HCT116 (cell line): ENCODE results near the gene GPR12. TPM values are rescaled to one million over a fixed set of nuclear protein-coding genes. Genes with fewer than 3 reads are reported as not detected.

Source experiments
- ATAC-seq: fragments of 200-7000 bp; cut with Tn5 transposase; 2 replicates; pipeline ENCODE4 v1.9.1; 2020; ENCODE audit warnings: mild to moderate bottlenecking, moderate library complexity
- BruUV-seq: library from RNA; stranded (reverse); fragments of 400-500 nt; replicated peaks from 2 replicates; lab custom pipeline; 2021; lab: Mats Ljungman, UMichigan
- CTCF ChIA-PET: fragments of 300-600 bp; sonication (Branson Sonifier 250); formaldehyde crosslinking; loops from one replicate; lab custom pipeline; 2021; ENCODE audit warnings: antibody characterized with exemption; lab: Charles Lee
- POLR2A ChIA-PET: fragments of 300-600, 350-600 bp; sonication (Branson Sonifier 250); formaldehyde crosslinking; loops from one replicate; lab custom pipeline; 2021; ENCODE audit warnings: antibody characterized with exemption; lab: Charles Lee
- RAD21 ChIA-PET, 2 experiments: fragments of 300-600 bp; sonication (Branson Sonifier 250); formaldehyde crosslinking; loops; one replicate each; lab custom pipeline; 2023; ENCODE audit warnings: low total read pairs in 2 of 2; ENCODE audit not compliant: uncharacterized antibody in 2 of 2, unreplicated experiment in 2 of 2, low non-redundant PET in 1 of 2; lab: Charles Lee
- DNase-seq: peaks from one replicate; pipeline ENCODE4 v3.0.0-alpha.2; 2010; ENCODE audit warnings: low read depth, low spot score
- H2AFZ ChIP-seq: fragments of 200-600 bp; shearing (Covaris generic), sonication (generic); 2 replicates; pipeline ENCODE4 v1.6.1; 2017; ENCODE audit warnings: low read depth, mixed run types, mixed read lengths, antibody characterized with exemption, low read length; ENCODE audit not compliant: poor library complexity, severe bottlenecking
- H3K27ac ChIP-seq: 2 replicates; pipeline ENCODE4 v1.5.1; 2012; ENCODE audit warnings: low read depth, low read length
- H3K27me3 ChIP-seq: fragments of 200-600 bp; sonication (generic); 2 replicates; pipeline ENCODE4 v1.6.1; 2016; ENCODE audit warnings: mixed run types, low read length, mixed read lengths; ENCODE audit not compliant: insufficient read depth
- H3K36me3 ChIP-seq, 2 experiments: fragments of 200-500 bp in 1 of 2; fragments of 200-600 bp in 1 of 2; sonication (Bioruptor generic) in 1 of 2; sonication (generic) in 1 of 2; 2 replicates each; pipeline versions ENCODE4 v1.5.1 to v1.6.1; 2014 to 2016; ENCODE audit warnings: low read length in 2 of 2, inconsistent platforms in 1 of 2, mixed read lengths in 1 of 2, mixed run types in 1 of 2; ENCODE audit not compliant: insufficient read depth in 2 of 2, control insufficient read depth in 1 of 2
- H3K4me1 ChIP-seq, 2 experiments: fragments of 200-600 bp in 1 of 2; sonication (generic) in 1 of 2; 2 replicates each; pipeline versions ENCODE4 v1.5.1 to v1.6.1; 2012 to 2017; ENCODE audit warnings: low read length in 2 of 2, inconsistent platforms in 1 of 2, mild to moderate bottlenecking in 1 of 2, mixed read lengths in 1 of 2, mixed run types in 1 of 2, moderate library complexity in 1 of 2; ENCODE audit not compliant: insufficient read depth in 2 of 2, control insufficient read depth in 1 of 2
- H3K4me2 ChIP-seq: fragments of 200-600 bp; sonication (generic); 2 replicates; pipeline ENCODE4 v1.6.1; 2017; ENCODE audit warnings: mixed run types, low read length, mixed read lengths
- H3K4me3 ChIP-seq, 2 experiments: fragments of 200-600 bp in 1 of 2; sonication (generic) in 1 of 2; replicated peaks in 1 of 2; 2 replicates each; pipeline ENCODE4 v1.5.1; 2011 to 2016; ENCODE audit warnings: low read length in 2 of 2, control low read depth in 1 of 2, low read depth in 1 of 2, mild to moderate bottlenecking in 1 of 2, mixed read lengths in 1 of 2, mixed run types in 1 of 2
- H3K79me2 ChIP-seq: fragments of 200-600 bp; sonication (generic); 2 replicates; pipeline ENCODE4 v1.6.1; 2017; ENCODE audit warnings: mild to moderate bottlenecking, mixed run types, low read length, moderate library complexity, mixed read lengths; ENCODE audit not compliant: insufficient read depth
- H3K9ac ChIP-seq: fragments of 200-600 bp; sonication (generic); 2 replicates; pipeline ENCODE4 v1.6.1; 2016; ENCODE audit warnings: low read length, mixed read lengths
- H3K9me2 ChIP-seq: fragments of 200-600 bp; sonication (generic), shearing (Covaris generic); 2 replicates; pipeline ENCODE4 v1.6.1; 2017; ENCODE audit warnings: mixed run types, mild to moderate bottlenecking, moderate library complexity; ENCODE audit not compliant: insufficient read depth
- H3K9me3 ChIP-seq, 2 experiments: fragments of 200-500 bp in 1 of 2; fragments of 200-600 bp in 1 of 2; sonication (Bioruptor generic) in 1 of 2; sonication (generic) in 1 of 2; 2 replicates each; pipeline ENCODE4 v1.6.1; 2014 to 2017; ENCODE audit warnings: low read length in 2 of 2, mixed read lengths in 2 of 2, inconsistent platforms in 1 of 2, low read depth in 1 of 2, mild to moderate bottlenecking in 1 of 2, mixed run types in 1 of 2, moderate library complexity in 1 of 2; ENCODE audit not compliant: control insufficient read depth in 1 of 2, insufficient read depth in 1 of 2
- H4K20me1 ChIP-seq: fragments of 200-600 bp; sonication (generic), shearing (Covaris generic); 2 replicates; pipeline ENCODE4 v1.6.1; 2017; ENCODE audit warnings: mixed run types, mild to moderate bottlenecking, moderate library complexity; ENCODE audit not compliant: insufficient read depth
- CBX3 ChIP-seq: IDR thresholded peaks from 2 replicates; pipeline ENCODE4 v1.6.1; 2012; ENCODE audit warnings: low read depth
- ELF1 ChIP-seq: IDR thresholded peaks from 2 replicates; pipeline ENCODE4 v1.6.1; 2012; ENCODE audit warnings: low read depth, borderline replicate concordance
- EZH2 ChIP-seq: fragments of 200-600 bp; sonication (generic); IDR thresholded peaks from 2 replicates; pipeline ENCODE4 v1.6.1; 2017; ENCODE audit warnings: antibody characterized with exemption, mixed run types
- EZH2phosphoT487 ChIP-seq: fragments of 200-600 bp; IDR thresholded peaks from 2 replicates; pipeline ENCODE4 v1.6.1; 2018; ENCODE audit warnings: antibody characterized with exemption, borderline replicate concordance
- POLR2A ChIP-seq: IDR thresholded peaks from 2 replicates; pipeline ENCODE4 v1.7.0; 2011; ENCODE audit warnings: borderline replicate concordance; ENCODE audit not compliant: insufficient read depth, insufficient read length; ENCODE audit errors: extremely low read depth
- POLR2AphosphoS5 ChIP-seq: IDR thresholded peaks from 2 replicates; pipeline ENCODE4 v1.6.1; 2011; ENCODE audit warnings: mild to moderate bottlenecking, low read depth, low read length, moderate library complexity
- SIN3A ChIP-seq: IDR thresholded peaks from 2 replicates; pipeline ENCODE4 v1.6.1; 2012; ENCODE audit warnings: low read depth
- SRF ChIP-seq: IDR thresholded peaks from 2 replicates; pipeline ENCODE4 v1.6.1; 2012; ENCODE audit warnings: low read depth
- YY1 ChIP-seq: IDR thresholded peaks from 2 replicates; pipeline ENCODE4 v1.6.1; 2011; ENCODE audit warnings: low read length, low read depth, moderate library complexity, mild to moderate bottlenecking; ENCODE audit not compliant: insufficient replicate concordance; ENCODE audit errors: extremely low read depth
- ZFX ChIP-seq: fragments of 450-650 bp; IDR thresholded peaks from 2 replicates; pipeline ENCODE4 v1.6.1; 2017
- ZNF274 ChIP-seq: fragments of 200-500 bp; sonication (Bioruptor generic); IDR thresholded peaks from 2 replicates; pipeline ENCODE4 v1.6.1; 2014; ENCODE audit warnings: mild to moderate bottlenecking, low read depth, low read length, inconsistent platforms
- intact Hi-C: fragments of 100-400 bp; cut with micrococcal nuclease; formaldehyde crosslinking; loops from 2 replicates; pipeline ENCODE4 v1.10.0; 2022
- total RNA-seq: library from RNA; stranded (reverse); gene quantifications from one replicate; pipeline ENCODE4 v1.2.1, GENCODE V29; 2021; ENCODE audit not compliant: unreplicated experiment
- TF ChIP-seq, protein P1 (sequence below): IDR thresholded peaks from 2 replicates; pipeline ENCODE4 v1.6.1; 2012; ENCODE audit warnings: low read depth
- TF ChIP-seq, protein P2 (sequence below): IDR thresholded peaks from 2 replicates; pipeline ENCODE4 v1.6.1; 2012
- TF ChIP-seq, protein P3 (sequence below): IDR thresholded peaks from 2 replicates; pipeline ENCODE4 v1.6.1; 2011; ENCODE audit warnings: mild to moderate bottlenecking, low read length, moderate library complexity; ENCODE audit not compliant: insufficient replicate concordance; ENCODE audit errors: extremely low read depth
- TF ChIP-seq, protein P4 (sequence below), 3 experiments: fragments of 200-600 bp in 1 of 3; sonication (generic) in 1 of 3; IDR thresholded peaks in 2 of 3; conservative IDR thresholded peaks in 1 of 3; 2 replicates each; pipeline ENCODE4 v1.5.1; 2012 to 2017; ENCODE audit warnings: low read depth in 2 of 3, low read length in 2 of 3, antibody characterized with exemption in 1 of 3, borderline replicate concordance in 1 of 3, control low read depth in 1 of 3, mild to moderate bottlenecking in 1 of 3, mixed read lengths in 1 of 3, mixed run types in 1 of 3, moderate library complexity in 1 of 3; ENCODE audit not compliant: insufficient read depth in 1 of 3

Gene GPR12
- total RNA-seq, 1 experiment from 2014 or later, result not detected

DNA sequence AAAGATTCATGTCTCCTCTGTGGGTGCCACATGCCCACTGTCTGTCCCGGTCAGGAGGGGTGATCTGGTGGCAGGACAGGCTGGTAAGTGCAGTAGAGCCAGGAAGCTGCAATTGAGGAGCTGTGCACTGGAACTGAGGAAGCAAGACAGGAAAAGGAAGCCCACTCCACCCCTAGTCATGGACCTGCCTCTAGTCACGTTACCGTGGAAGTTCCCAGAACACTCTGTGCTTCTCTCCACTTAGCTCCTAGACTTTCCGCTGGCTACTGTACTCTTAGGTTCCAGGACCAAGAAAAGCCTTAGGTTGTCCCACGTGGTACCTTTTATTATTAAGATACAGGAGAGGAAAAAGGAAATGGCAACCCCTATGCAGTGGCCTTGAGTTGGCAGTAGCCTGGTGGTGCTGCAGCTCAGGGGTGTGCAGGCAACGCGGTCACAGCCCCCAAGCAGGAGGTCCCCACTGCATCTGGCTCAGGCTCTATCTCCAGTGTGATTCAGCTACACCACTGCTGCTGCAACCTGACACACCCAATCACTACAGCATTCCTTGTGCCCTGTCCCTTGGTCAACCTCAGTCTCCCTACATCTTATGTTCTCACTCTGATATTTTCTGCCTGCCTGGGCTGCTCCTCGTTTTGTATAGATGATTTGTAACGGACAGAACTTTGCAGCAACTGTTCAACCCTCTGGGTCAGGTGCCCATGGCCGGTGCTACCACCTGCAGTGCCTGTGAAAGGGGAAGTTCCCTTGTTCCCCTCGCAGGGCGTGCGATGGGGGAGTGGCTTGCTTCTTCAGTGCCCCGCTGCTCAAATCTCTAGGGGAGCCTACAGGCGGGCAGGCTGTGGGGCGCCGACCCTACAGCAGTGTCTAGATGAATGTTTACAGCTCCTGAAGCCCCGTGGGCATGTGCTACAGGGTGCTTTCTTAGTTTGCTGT lies 24.4 kb upstream of the GPR12 start:
- Histone ChIP-seq H3K79me2 (no peaks in the 10 kb centered on the region), H3K4me1 (peaks cover 0 to 4% of the 10 kb centered on the region in 2 experiments; a peak in 1 of 4 replicates), H3K4me2 (no peak overlapping the region), H2AFZ (no peak overlapping the region), H3K9ac (no peak overlapping the region), H3K9me2 (no peaks in the 10 kb centered on the region), H3K27me3 (peaks cover 84% of the 10 kb centered on the region), H3K36me3 (no peaks in the 10 kb centered on the region), H3K9me3 (no peaks in the 10 kb centered on the region), H3K4me3 (no peak overlapping the region), H4K20me1 (no peaks in the 10 kb centered on the region), H3K27ac (no peak overlapping the region)
- ChIA-PET CTCF (no interaction called here), POLR2A (no interaction called here), RAD21 (no interaction called here)
- DNase-seq (no peak), ATAC-seq (no peak)
- TF ChIP-seq, protein P1, sequence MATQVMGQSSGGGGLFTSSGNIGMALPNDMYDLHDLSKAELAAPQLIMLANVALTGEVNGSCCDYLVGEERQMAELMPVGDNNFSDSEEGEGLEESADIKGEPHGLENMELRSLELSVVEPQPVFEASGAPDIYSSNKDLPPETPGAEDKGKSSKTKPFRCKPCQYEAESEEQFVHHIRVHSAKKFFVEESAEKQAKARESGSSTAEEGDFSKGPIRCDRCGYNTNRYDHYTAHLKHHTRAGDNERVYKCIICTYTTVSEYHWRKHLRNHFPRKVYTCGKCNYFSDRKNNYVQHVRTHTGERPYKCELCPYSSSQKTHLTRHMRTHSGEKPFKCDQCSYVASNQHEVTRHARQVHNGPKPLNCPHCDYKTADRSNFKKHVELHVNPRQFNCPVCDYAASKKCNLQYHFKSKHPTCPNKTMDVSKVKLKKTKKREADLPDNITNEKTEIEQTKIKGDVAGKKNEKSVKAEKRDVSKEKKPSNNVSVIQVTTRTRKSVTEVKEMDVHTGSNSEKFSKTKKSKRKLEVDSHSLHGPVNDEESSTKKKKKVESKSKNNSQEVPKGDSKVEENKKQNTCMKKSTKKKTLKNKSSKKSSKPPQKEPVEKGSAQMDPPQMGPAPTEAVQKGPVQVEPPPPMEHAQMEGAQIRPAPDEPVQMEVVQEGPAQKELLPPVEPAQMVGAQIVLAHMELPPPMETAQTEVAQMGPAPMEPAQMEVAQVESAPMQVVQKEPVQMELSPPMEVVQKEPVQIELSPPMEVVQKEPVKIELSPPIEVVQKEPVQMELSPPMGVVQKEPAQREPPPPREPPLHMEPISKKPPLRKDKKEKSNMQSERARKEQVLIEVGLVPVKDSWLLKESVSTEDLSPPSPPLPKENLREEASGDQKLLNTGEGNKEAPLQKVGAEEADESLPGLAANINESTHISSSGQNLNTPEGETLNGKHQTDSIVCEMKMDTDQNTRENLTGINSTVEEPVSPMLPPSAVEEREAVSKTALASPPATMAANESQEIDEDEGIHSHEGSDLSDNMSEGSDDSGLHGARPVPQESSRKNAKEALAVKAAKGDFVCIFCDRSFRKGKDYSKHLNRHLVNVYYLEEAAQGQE, result no peak
- TF ChIP-seq POLR2A (no peak), ZFX (no peak), CBX3 (no peak), SRF (no peak), ELF1 (no peak), SIN3A (no peak), EZH2phosphoT487 (no peak), YY1 (no peak), EZH2 (no peak), ZNF274 (no peak), POLR2AphosphoS5 (no peak)
- TF ChIP-seq, protein P2, sequence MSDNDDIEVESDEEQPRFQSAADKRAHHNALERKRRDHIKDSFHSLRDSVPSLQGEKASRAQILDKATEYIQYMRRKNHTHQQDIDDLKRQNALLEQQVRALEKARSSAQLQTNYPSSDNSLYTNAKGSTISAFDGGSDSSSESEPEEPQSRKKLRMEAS, result no peak
- TF ChIP-seq, protein P3, sequence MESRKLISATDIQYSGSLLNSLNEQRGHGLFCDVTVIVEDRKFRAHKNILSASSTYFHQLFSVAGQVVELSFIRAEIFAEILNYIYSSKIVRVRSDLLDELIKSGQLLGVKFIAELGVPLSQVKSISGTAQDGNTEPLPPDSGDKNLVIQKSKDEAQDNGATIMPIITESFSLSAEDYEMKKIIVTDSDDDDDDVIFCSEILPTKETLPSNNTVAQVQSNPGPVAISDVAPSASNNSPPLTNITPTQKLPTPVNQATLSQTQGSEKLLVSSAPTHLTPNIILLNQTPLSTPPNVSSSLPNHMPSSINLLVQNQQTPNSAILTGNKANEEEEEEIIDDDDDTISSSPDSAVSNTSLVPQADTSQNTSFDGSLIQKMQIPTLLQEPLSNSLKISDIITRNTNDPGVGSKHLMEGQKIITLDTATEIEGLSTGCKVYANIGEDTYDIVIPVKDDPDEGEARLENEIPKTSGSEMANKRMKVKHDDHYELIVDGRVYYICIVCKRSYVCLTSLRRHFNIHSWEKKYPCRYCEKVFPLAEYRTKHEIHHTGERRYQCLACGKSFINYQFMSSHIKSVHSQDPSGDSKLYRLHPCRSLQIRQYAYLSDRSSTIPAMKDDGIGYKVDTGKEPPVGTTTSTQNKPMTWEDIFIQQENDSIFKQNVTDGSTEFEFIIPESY, result no peak
- TF ChIP-seq, protein P4, sequence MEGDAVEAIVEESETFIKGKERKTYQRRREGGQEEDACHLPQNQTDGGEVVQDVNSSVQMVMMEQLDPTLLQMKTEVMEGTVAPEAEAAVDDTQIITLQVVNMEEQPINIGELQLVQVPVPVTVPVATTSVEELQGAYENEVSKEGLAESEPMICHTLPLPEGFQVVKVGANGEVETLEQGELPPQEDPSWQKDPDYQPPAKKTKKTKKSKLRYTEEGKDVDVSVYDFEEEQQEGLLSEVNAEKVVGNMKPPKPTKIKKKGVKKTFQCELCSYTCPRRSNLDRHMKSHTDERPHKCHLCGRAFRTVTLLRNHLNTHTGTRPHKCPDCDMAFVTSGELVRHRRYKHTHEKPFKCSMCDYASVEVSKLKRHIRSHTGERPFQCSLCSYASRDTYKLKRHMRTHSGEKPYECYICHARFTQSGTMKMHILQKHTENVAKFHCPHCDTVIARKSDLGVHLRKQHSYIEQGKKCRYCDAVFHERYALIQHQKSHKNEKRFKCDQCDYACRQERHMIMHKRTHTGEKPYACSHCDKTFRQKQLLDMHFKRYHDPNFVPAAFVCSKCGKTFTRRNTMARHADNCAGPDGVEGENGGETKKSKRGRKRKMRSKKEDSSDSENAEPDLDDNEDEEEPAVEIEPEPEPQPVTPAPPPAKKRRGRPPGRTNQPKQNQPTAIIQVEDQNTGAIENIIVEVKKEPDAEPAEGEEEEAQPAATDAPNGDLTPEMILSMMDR (IDR thresholded peaks at IDR 0.05 in 2 of 3, conservative IDR thresholded peaks at IDR 0.05 in 1 of 3; ENCODE audit: borderline replicate concordance in 1 of 3, insufficient read depth in 1 of 3, low read depth in 2 of 3, low read length in 2 of 3), result no peak
- no TSS peak for BruUV-seq
- intact Hi-C loops, result no loop called here
